Stimulated activated CD4-positive, alpha-beta T cell treated with anti-CD3 and anti-CD28 coated beads, Interleukin-15, amount 100 ng/mL, for 48 hours (primary cell): ENCODE data around the gene C1orf167.

Experiments
- DNase-seq, 2 donors: peaks; one replicate each; pipeline ENCODE4 v3.0.0-alpha.2; 2020; ENCODE audit warnings: low read depth in 2 of 2

The C1orf167 gene

DNA sequence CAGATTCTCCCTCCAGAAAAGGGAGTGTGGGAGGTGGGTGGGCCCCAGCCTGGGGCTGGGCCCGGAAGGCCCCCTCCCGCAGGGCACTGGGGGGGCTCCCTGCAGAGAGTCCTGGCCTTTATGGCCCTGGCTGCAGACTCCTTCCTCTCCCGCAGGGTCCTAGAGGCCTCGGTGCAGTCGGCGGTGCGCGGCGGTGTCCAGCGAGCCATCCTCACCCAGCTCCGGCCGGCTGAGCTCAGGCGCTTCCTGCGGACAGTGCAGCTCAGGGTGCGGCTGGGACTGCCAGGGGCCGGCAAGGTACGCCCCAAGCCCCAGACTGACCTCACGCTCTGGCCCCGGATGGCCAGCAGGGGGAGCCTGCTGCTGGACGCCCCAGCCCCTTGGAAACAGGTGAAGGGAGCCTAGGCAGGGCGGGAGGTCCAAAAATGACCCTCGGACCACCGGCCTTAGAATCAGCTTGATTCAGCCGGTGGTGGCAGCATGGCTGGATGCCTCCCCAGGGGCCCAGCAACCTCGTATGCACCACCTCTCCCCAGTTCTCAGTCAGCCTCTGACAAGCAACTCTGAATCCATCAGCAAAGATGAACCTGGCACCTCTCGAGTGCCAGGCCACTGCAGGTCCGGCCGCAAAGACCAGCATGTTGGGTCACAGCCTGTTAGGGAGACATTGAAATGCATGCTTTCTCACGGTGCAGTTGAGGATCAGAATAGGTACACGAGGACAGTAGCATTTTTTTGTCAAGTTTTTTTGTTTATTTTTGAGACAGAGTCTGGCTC, 23.2 kb downstream of the C1orf167 start:
- peak in 1 of 2 donors; percentile 30 for DNase-seq

DNA sequence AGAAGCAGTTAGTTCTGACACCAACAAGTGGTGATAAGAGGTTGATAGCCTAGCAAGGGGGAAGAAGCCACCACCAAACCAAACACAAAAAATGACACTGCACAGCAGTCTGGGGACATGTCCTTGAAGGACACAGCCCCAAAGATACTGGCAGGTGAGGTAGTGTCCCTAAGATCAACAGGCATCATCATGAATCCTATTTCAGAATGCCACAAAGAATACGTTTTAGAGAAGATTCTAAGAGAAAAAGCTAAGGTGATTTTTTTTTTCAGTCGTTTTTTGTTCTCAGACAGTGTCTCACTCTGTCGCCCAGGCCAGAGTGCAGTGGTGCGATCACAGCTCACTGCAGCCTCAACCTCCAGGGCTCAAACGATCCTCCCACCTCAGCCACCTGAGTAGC, 24.2 kb downstream of the C1orf167 start:
- no peak for DNase-seq

DNA sequence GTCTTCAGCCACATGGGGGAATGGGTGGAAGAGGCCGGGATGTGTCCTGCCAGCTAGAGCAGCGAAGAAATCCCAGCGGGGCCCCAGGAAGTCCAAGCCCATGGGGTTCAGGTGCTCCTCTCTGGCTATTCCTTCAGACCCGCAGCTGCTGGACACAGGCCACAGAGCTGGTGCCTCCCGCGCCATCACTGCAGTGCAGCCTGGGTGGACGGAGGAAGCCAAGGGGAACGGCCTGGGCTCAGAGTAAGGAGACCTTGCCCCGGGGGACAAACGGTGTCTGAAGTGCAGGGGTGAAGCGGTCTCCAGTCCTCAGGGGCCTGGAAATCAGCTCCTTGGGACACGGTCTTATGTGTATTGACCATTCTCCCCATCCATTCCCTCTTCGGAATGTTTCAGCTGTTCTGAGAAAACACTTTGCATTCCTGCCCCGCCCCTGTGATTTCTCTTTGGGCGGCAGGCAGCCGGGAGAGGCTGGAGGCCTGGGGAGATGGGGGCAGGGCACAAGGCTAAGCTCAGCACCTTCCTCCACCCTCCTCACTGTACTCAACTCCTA, 25.3 kb downstream of the C1orf167 start:
- DNase-seq: no peak

DNA sequence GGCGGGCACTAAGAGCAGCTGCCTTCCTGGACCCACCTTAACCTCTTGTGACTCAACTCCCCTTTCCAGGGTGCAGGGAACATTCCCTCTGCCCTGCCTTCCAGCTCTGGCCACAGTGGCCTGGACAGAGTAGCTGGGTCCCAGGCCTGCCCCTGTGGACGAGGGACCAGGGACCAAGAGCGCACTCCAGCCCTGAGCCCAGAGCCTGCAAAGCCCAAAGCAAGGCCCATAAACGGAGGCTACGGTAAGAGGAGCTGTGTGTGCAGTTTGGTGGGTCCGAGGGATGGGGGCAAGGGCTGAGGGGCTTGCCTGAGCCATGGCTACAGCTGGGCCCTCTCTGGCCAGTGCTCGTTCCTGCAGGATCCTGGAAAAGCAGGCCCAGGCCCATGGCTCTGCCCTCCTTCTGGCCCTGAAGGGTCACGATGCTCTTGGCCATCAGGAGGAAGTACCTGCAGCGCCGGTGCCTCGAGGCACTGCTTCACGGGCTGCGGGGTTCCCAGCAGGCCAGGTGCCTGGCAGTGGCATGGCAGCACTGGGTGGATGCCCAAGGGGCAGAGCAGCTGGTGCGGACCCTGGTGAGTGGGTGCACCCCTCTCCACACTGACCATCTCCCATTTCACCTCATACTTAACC, 25.9 kb downstream of the C1orf167 start:
- DNase-seq: no peak

DNA sequence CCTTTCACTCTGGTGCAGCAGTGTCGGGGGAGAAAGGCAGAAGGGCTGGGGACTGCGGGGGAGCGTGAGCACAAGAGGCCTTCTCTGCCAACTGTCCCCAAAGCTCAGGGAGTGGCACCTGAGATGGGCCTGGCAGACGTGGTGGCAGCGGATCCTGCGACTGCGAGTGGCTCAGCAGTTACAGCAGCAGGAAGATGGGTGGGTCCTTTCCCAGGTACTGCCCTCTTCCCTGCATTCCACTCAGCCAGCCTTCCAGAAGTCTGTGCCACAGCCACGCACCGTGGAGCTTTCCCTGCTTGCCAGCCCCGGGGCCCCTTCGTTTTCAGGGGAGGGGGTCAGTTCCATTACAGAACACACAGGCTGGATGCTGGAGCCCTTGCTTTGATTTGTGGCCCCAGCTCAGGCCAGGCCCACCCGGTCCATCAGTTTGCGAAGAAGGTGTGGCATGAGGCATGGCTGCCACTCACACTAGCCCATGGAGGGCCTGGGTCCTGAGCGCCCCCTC, 26.6 kb downstream of the C1orf167 start:
- DNase-seq: no peak

DNA sequence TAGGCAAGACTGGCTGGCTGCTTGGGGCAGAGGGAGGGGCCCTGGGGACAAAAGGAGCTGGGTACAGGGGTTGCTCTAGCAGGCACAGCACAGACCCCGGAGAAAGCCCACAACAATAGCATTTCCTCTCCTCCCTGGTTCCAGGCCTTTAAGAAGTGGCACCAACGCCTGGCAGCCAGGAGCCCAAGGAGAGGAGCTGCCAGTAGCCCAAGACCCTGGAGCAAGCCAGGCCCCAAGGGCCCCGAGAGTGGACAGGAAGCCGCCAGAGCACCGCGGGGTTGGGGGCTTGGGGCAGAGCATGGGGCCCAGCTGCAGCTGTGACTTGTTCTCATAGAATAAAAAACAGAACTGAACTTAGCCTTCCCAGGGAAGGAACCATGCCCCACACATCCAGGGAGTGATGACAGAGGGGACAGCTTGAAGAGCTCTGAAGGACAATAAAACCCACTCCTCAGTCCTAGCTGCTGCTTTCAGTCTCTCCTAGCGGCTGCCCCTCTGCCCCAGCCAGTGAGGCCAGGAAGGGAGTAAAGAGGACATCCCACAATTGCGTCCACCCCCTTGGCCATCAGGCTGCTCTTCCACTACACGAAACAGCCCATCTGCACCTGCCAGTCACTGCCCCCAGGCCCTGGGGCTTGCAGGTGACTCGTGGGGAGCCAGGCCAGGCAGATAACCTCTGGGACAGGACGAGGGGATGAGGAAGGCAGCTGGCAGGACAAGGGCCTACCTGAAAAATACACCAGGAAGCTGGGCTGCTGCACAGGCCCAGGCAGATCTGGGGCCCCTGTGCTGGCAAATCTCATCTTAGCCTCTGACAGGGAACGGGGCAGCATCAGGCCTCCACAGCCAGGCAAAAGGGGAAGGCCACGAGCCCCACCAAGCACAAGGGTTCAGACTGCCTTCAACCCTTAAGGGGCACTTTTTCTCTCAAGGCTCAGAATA, 27.4 kb downstream of the C1orf167 start:
- no peak for DNase-seq

DNA sequence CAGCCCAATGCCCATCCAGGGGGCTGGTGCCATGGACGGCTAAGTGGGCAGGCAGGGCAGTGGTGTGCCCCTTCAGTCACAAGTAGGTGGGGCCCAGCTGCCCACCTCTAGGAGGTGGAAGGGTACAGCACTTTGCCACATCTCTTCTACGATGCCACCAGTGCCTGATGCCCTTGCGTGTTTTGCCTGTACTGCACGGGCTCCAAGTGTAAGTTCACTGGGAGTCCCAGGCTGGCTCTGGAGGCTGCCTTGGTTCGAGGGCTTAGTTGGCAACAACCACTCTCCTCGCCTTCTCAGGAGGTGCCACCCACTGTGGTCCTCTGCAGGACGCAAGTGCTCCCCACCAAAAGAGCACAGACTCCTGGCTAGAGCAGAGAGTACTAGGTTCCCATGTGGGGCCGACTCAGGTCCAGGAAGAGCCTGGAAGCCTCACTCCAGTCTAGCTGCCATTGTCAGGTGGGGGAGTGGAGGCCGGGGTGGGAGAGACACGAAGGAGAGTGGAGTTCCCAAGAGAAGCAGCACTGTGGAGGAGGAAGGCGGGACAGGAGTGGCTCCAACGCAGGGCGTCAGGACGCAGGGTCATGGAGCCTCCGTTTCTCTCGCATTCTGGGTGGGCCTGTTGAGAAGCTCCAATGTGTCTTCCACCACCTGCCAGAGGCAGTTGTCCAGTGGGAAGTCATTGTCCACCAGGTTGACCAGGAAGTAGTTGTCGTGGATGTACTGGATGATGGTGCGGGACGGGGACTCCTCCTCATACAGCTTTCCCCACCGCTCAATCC, 28.3 kb downstream of the C1orf167 start:
- DNase-seq: no peak

DNA sequence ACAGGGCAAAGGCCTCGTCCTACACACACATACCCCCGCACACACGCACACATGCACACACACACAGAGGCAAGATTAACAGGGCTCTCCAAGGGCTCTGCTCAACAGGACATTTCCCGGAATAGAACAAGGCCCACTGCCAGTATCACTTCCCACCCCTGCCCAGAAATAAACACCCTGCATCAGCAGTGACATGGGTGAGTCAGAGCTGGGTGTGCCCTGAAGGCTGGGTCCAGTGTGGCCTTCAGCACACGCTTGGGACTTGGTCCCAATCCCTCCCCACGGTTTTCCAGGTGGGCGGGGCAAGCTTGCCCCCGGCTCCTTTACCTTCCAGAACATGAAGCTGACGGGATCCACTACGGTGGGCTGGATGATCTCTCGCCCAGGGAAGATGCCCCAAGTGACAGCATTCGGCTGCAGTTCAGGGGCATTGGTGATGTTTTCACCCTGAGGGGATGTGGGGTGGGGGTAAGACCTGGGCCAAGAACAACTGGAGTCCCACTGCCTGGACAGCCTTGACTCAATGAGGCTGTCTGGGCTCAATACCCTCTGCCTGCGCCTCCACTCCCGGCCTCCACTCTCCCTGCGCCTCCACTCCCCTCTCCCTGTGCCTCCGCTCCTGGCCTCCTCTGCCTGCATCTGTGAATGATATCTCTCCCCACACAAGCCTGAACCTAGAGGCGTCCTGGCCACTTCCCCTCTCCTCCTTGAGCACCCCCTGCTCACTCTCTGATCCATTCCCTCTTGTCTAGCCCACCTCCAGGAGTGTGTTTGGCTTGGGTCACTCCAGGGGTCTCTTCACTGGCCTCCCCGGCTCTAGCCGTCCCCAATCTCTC, 29.1 kb downstream of the C1orf167 start:
- DNase-seq: no peak

DNA sequence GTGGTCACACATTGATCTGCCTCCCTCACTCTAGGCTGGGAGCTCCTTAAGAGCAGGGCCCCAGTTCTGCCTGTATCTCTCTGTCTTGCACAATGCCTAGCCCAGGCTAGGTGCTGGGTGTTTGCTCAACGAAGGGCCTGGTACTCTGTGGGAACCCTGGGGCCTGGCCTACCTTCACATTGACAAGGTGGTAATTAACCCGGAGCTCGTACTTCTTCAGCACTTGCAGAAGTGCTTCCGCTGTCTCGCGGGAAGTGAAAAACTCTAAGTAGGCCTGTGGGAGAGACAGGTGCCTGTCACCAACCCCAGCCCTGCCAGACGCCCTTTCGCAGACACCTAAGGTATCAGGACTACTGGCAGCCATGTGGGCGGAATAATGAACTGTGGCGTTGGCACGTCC, 30.1 kb downstream of the C1orf167 start:
- no peak for DNase-seq

DNA sequence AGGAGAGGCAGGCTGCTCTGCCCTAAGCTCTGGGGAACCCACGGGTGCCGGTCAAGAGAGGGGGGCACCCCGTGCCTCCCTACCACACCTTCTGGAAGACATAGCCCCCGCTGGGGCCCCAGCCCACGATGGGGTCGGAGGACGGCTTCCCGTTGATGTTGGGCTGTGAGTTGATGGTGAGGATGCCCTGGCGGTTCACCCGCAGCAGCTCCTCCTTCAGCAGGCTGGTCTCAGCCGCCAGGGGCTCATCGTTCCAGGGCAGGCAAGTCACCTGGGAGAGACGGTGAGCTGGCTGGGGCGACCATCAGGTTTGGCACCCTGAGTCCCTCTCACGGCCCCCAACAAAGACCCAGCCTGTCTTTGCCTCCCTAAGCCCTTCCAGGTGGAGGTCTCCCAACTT, 31.8 kb downstream of the C1orf167 start:
- DNase-seq: no peak

DNA sequence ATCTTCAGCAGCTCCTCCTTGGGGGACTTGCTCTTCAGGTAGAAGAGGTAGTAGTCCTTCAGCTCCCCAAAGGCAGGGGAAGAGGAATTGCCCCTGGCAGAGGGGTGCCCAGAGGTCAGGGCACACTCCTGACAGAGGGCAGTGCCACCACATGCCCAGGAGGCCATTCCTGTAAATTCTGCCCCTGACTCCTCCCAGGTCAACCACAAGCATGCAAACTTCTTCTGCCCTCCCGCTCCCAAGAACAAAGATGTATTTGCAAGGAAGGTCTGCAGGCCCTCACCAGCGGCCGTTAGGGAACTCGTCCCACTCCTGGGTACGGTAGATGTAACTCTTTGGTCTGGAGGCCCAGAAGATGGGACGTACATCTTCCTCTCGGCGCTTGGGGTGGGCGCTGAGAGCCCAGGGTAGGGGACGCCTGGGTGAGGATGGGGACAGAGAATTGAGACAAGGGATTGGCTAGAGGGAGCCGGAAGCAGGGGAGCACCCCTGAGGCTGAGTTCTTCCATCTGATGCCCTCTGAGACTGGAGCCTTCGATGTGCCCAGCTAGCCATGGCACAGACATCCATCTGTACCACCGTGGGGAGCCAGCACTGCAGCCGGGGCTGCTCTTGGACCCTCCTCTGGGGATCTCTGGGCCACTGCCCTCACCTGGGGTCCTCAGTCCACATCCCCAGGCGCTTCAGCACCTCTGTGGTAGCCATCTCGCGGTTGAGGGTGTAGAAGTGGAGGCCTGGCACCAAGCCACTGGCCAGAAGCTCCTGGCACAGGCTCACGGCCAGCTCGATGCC, 32.6 kb downstream of the C1orf167 start:
- DNase-seq: no peak

DNA sequence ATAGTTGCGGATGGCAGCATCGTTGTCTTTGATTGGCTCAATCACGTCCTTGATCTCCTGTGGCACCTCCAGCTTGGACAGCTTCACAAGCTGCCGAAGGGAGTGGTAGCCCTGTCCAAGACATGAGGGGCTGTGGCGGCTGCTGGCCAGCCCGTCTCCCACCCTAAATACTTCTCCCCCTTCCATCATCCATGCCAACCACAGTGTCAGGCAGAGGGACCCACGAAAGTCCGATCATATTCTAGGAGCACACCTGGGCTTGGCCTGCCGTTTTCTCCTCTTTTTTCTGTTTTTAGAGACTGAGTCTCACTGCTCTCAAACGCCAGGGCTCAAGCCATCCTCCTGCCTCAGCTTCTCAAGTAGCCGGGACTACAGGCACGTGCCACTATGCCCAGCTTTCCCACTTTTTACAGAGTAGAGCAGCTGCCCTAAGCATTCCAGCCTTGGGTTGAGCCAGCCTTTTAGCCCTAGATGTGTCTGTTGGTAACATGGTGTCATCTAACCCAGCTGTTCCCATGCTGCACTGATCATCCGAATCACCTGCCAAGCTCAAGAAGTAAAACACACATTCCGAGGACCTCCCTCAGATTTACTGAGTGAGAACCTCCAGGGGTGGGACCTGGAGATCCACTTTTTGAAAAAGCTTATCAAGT, 33.4 kb downstream of the C1orf167 start:
- DNase-seq: no peak

DNA sequence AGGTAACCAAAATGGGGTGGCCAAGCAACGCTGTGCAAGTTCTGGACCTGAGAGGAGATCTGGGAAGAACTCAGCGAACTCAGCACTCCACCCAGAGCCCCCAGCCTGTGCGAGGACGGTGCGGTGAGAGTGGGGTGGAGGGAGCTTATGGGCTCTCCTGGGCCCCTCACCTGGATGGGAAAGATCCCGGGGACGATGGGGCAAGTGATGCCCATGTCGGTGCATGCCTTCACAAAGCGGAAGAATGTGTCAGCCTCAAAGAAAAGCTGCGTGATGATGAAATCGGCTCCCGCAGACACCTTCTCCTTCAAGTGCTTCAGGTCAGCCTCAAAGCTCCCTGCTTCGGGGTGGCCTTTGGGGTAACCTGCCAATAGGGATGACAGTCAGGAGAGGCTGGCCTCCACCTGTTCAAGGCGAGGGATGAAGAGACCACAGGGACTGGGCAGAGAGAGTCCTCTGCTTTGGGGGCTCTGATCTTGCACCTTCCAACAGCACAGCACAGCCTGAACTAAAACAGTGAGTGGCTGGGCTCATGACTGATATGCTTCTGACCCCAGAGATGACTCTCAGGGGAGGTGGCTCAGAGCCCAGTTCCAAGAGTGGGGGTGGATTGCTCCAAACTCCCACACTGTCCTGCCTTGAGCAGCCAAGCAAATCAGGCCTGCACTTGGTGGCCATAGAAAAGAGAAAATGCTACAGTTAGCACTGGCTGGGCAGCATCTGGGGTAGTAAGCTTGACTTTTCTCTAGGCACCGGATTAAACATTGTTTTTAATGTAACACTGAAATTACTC, 34.2 kb downstream of the C1orf167 start:
- no peak for DNase-seq

DNA sequence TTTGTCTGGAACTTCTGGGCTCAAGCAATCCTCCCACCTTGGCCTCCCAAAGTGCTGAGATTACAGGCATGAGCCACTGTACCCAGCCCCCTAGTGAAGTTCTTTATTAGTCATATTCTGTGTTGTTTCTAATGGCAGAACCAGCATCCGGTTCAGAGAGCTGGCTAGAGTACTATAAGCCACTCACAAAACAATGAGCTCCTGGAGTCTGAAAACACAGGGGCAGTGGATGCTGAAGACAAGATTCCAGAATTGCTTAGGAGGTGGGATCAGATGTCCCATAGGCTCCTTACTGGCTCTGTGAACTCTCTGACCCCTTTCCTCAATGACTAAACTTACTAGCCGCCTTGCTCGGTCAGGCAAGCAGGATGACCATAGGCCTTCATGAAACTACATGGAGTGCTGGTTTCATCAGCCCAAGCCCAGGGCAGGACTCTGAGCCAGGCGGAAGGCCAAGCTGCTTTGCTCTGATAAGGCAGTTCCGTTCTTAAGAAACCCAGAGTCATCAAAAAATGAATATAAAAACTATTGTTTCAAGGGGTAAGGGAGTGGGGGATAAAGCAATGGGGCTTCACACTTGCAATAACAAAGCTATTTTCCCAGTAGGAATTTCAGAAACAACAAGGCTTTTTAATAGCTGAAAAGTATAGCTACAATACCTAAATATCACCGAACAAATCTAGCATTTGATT, 35.7 kb downstream of the C1orf167 start:
- DNase-seq: no peak

DNA sequence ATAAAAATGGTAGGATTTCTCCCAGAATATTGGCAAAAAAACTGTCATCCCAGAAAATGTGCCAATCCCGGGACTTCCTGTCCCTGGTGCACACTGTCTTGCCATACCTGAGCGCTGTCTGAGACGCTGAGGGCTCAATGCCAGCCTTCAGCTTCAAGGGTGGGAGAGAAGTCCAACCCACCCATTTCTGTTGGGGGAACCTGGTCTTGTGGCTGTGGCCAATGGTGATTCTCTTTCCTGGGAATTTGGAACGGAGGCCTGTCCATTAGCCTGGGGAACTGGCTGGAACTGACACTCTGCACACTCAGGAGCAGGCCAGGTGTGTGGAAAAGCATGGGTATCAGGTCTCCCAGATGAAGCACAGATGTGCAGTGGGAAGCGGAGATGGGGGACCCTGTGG, 37.1 kb downstream of the C1orf167 start:
- no peak for DNase-seq

DNA sequence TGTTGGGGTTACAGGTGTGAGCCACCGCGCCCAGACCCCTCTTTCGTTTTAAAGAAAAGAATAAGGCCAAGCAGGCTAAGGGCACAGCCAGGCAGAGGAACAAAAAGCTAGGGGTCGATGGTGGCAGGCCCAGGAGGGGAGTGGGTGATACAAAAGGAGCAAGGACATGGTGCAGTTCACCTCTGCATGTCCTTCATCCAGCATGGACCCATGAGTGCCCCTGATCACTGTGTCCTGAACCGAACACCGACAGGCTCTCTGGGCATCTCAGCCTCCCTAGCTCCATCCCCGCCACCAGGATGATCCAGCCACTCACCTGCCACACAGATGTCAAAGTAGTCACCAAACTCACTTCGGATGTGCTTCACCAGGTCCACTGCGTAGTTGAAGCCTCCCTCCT, 37.9 kb downstream of the C1orf167 start:
- no peak for DNase-seq

DNA sequence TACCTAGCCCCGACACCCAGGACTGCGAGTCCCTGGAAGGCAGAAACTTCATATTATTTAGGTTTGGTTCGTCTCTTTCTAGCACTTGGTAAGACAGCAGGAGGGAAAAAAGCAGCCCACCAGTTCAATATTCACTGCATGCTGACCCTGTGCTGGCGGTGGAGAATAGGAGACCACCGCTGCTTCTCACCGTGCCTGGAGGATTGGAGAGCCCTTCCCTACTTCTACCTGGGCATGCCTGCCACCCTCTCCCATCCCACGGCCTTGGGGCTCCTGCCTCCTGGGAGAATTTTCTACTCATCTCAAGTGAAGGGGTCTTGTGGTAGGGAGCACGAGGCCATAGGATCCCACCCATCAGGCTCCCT, 38.4 kb downstream of the C1orf167 start:
- no peak for DNase-seq
